Endothelial cell of umbilical vein (primary cell): ENCODE results near the gene TMEM169.

Source experiments
- CTCF ChIP-seq, 2 donors: IDR thresholded peaks; 1 replicate in 1 of 2; 2 replicates in 1 of 2; pipeline ENCODE4 v1.5.1; 2011; ENCODE audit warnings: low read length in 2 of 2, mild to moderate bottlenecking in 2 of 2, moderate library complexity in 2 of 2, control low read depth in 1 of 2, inconsistent platforms in 1 of 2, low read depth in 1 of 2; ENCODE audit not compliant: insufficient read depth in 1 of 2; ENCODE audit errors: extremely low read depth in 1 of 2
- FOS ChIP-seq: IDR thresholded peaks from 2 replicates; pipeline ENCODE4 v1.6.1; 2011; ENCODE audit warnings: mild to moderate bottlenecking, low read length, moderate library complexity, borderline replicate concordance; ENCODE audit not compliant: insufficient read depth

GRCh38 chr2:216056739-216057138, 25.0 kb upstream of the TMEM169 start:
- TF ChIP-seq CTCF (IDR thresholded peaks at IDR 0.05; ENCODE audit: extremely low read depth in 1 of 2, insufficient read depth in 1 of 2, low read depth in 1 of 2, low read length in 2 of 2) (no peak), FOS (peak; percentile 34)
